ENCODE data around the gene SLC5A12. TPM values are rescaled to one million over a fixed set of nuclear protein-coding genes. Genes with fewer than 3 reads are reported as not detected.

Gene SLC5A12
- total RNA-seq, 4 donors from 2014 or later, result not detected

- H3K27me3 ChIP-seq, result no peaks in the 10 kb centered on the region
- no peak for ATAC-seq
- no peak for TF ChIP-seq CTCF (IDR thresholded peaks at IDR 0.05)
- no peak for TF ChIP-seq POLR2A (IDR thresholded peaks at IDR 0.05)
- no peak for TF ChIP-seq EP300 (IDR thresholded peaks at IDR 0.05)
- no peak for TF ChIP-seq POLR2AphosphoS5 (IDR thresholded peaks at IDR 0.05)
- H3K27ac ChIP-seq, result no peak overlapping the region
- no peaks in the 10 kb centered on the region for H3K9me3 ChIP-seq
- no peak overlapping the region for H3K4me3 ChIP-seq
- WGBS, 2 donors (ENCODE audit: low coverage in 1 of 2), result 91 to 100% methylated on average over 2 to 3 of the region's 3 CpGs
- no peaks in the 10 kb centered on the region for H3K36me3 ChIP-seq
- no peaks in the 10 kb centered on the region for H3K4me1 ChIP-seq
Observed at GRCh38 chr11:26764825-26765224, 43.0 kb upstream of the SLC5A12 start.

- Histone ChIP-seq H3K4me1 (peaks cover 0 to 5% (median 0%) of the 10 kb centered on the region in 3 donors), H3K27ac (no peak overlapping the region), H3K4me3 (no peak overlapping the region), H3K36me3 (no peaks in the 10 kb centered on the region), H3K9me3 (no peaks in the 10 kb centered on the region), H3K27me3 (no peaks in the 10 kb centered on the region)
- WGBS, 2 donors (ENCODE audit: low coverage in 1 of 2), result 75 to 100% methylated on average over 1 to 2 of the region's 5 CpGs
- TF ChIP-seq EP300 (IDR thresholded peaks at IDR 0.05) (no peak), POLR2A (IDR thresholded peaks at IDR 0.05) (no peak)
- ATAC-seq, result no peak
Observed at GRCh38 chr11:26764315-26764714, 42.5 kb upstream of the SLC5A12 start.

GRCh38 chr11:26762089-26762488, 40.2 kb upstream of the SLC5A12 start:
- 83 to 87% methylated on average over 3 to 5 of the region's 5 CpGs for WGBS, 2 donors (ENCODE audit: low coverage in 1 of 2)
- Histone ChIP-seq H3K4me3 (no peak overlapping the region), H3K36me3 (no peaks in the 10 kb centered on the region), H3K27ac (no peak overlapping the region), H3K9me3 (no peaks in the 10 kb centered on the region), H3K27me3 (no peaks in the 10 kb centered on the region), H3K4me1 (peaks cover 0 to 27% (median 0%) of the 10 kb centered on the region in 3 donors)
- TF ChIP-seq POLR2A (IDR thresholded peaks at IDR 0.05) (no peak), EP300 (IDR thresholded peaks at IDR 0.05) (no peak), CTCF (IDR thresholded peaks at IDR 0.05) (no peak), POLR2AphosphoS5 (IDR thresholded peaks at IDR 0.05) (no peak)
- ATAC-seq, result no peak

GRCh38 chr11:26761361-26761809, 39.5 kb upstream of the SLC5A12 start:
- no peak overlapping the region for H3K27ac ChIP-seq
- no peaks in the 10 kb centered on the region for H3K9me3 ChIP-seq
- peaks cover 0 to 28% (median 0%) of the 10 kb centered on the region in 3 donors for H3K4me1 ChIP-seq
- H3K27me3 ChIP-seq, result no peaks in the 10 kb centered on the region
- WGBS, 2 donors (ENCODE audit: low coverage in 1 of 2), result 53 to 76% methylated on average over 4 of the region's 4 CpGs
- H3K4me3 ChIP-seq, result no peak overlapping the region
- H3K36me3 ChIP-seq, result no peaks in the 10 kb centered on the region
- TF ChIP-seq POLR2A (IDR thresholded peaks at IDR 0.05), result no peak
- no peak for TF ChIP-seq POLR2AphosphoS5 (IDR thresholded peaks at IDR 0.05)
- no peak for TF ChIP-seq EP300 (IDR thresholded peaks at IDR 0.05)
- no peak for TF ChIP-seq CTCF (IDR thresholded peaks at IDR 0.05)
- ATAC-seq, result peak; percentile 19

GRCh38 chr11:26757995-26758394, 36.1 kb upstream of the SLC5A12 start:
- WGBS, 2 donors (ENCODE audit: low coverage in 1 of 2), result 7% methylated on average over 1 of the region's 1 CpG; no CpG with 5 or more reads in 1 of the 2 donors
- H3K27me3 ChIP-seq, result no peaks in the 10 kb centered on the region
- peak; percentile 43 for ATAC-seq
- peaks cover 0 to 39% (median 0%) of the 10 kb centered on the region in 3 donors for H3K4me1 ChIP-seq
- H3K27ac ChIP-seq, result peak overlapping the region; percentile 45 to 78 (median 62)
- no peaks in the 10 kb centered on the region for H3K9me3 ChIP-seq
- no peaks in the 10 kb centered on the region for H3K36me3 ChIP-seq
- no peak for TF ChIP-seq EP300 (IDR thresholded peaks at IDR 0.05)
- TF ChIP-seq POLR2AphosphoS5 (IDR thresholded peaks at IDR 0.05), result no peak
- TF ChIP-seq POLR2A (IDR thresholded peaks at IDR 0.05), result no peak
- TF ChIP-seq CTCF (IDR thresholded peaks at IDR 0.05), result no peak
- no peak overlapping the region for H3K4me3 ChIP-seq

All from gastroesophageal sphincter (tissue), 4 donors.